ENCODE results near the gene PLCB4.
"Not testable (repeated sequence)": the region's sequence is repeated elsewhere in the genome, so short reads cannot be mapped to it uniquely, and the experiment has no call there.

The PLCB4 gene

DNA sequence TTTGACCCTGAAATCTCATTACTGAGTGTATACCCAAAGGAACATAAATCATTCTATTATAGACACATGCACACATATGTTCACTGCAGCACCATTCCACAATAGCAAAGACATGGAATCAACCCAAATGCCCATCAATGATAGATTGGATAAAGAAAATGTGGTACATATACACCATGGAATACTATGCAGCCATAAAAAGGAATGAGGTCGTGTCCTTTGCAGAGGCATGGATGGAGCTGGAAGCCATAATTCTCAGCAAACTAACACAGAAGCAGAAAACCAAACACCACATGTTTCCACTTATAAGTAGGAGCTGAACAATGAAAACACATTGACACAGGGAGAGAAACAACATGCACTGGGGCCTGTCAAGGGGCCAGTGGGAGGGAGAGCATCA lies 21.0 kb upstream of the PLCB4 start:
- CTCF ChIA-PET; H3K27ac ChIP-seq (ENCODE audit: extremely low read depth, low read depth, low read length): not testable (repeated sequence)
- TF ChIP-seq ZNF146 (tag by site-specific recombination; IDR thresholded peaks at IDR 0.05): peak; percentile 82

GRCh38 chr20:9051508-9051907 lies 17.4 kb upstream of the PLCB4 start:
- POLR2A ChIA-PET: no interaction called here
- TF ChIP-seq ZFP69B (tag by site-specific recombination; IDR thresholded peaks at IDR 0.05): peak; percentile 69
- peak; percentile 60; the same call in 1 of the 2 replicates for TF ChIP-seq KLF10 (tag by site-specific recombination; IDR thresholded peaks at IDR 0.05)
- TF ChIP-seq, protein P1, sequence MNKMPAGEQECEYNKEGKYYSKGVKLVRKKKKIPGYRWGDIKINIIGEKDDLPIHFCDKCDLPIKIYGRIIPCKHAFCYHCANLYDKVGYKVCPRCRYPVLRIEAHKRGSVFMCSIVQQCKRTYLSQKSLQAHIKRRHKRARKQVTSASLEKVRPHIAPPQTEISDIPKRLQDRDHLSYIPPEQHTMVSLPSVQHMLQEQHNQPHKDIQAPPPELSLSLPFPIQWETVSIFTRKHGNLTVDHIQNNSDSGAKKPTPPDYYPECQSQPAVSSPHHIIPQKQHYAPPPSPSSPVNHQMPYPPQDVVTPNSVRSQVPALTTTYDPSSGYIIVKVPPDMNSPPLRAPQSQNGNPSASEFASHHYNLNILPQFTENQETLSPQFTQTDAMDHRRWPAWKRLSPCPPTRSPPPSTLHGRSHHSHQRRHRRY (tag by site-specific recombination; IDR thresholded peaks at IDR 0.05): no peak
- TF ChIP-seq, protein P2, sequence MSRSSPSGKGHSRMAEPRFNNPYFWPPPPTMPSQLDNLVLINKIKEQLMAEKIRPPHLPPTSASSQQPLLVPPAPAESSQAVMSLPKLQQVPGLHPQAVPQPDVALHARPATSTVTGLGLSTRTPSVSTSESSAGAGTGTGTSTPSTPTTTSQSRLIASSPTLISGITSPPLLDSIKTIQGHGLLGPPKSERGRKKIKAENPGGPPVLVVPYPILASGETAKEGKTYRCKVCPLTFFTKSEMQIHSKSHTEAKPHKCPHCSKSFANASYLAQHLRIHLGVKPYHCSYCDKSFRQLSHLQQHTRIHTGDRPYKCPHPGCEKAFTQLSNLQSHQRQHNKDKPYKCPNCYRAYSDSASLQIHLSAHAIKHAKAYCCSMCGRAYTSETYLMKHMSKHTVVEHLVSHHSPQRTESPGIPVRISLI (tag by site-specific recombination; IDR thresholded peaks at IDR 0.05): no peak
- TF ChIP-seq ZNF184 (tag by site-specific recombination; IDR thresholded peaks at IDR 0.05): 0 out of 2 replicates have a peak, but pooled peaks have one; percentile 35
- peak; percentile 54; the same call in 1 of the 2 replicates for TF ChIP-seq ZEB2 (tag by site-specific recombination; IDR thresholded peaks at IDR 0.05)
- TF ChIP-seq ZNF112 (tag by site-specific recombination; IDR thresholded peaks at IDR 0.05): no peak
- TF ChIP-seq ZNF366 (tag by site-specific recombination; conservative IDR thresholded peaks at IDR 0.05): peak; percentile 65
- TF ChIP-seq ZNF658 (tag by site-specific recombination; IDR thresholded peaks at IDR 0.05): no peak
- TF ChIP-seq GFI1B (tag by site-specific recombination; IDR thresholded peaks at IDR 0.05): peak; percentile 64; the same call in 1 of the 2 replicates
- peak; percentile 81 for TF ChIP-seq ZNF629 (tag by site-specific recombination; IDR thresholded peaks at IDR 0.05)
- TF ChIP-seq SP7 (tag by site-specific recombination; IDR thresholded peaks at IDR 0.05): peak; percentile 84
- TF ChIP-seq, protein P3, sequence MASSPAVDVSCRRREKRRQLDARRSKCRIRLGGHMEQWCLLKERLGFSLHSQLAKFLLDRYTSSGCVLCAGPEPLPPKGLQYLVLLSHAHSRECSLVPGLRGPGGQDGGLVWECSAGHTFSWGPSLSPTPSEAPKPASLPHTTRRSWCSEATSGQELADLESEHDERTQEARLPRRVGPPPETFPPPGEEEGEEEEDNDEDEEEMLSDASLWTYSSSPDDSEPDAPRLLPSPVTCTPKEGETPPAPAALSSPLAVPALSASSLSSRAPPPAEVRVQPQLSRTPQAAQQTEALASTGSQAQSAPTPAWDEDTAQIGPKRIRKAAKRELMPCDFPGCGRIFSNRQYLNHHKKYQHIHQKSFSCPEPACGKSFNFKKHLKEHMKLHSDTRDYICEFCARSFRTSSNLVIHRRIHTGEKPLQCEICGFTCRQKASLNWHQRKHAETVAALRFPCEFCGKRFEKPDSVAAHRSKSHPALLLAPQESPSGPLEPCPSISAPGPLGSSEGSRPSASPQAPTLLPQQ (tag by site-specific recombination; IDR thresholded peaks at IDR 0.05): peak; percentile 88
- TF ChIP-seq ZIC2 (tag by site-specific recombination; IDR thresholded peaks at IDR 0.05): peak; percentile 8; the same call in 1 of the 2 replicates
- peak; percentile 28; the same call in 1 of the 2 replicates for TF ChIP-seq ZNF518A (tag by site-specific recombination; conservative IDR thresholded peaks at IDR 0.05; ENCODE audit: low read depth)
- no peak for TF ChIP-seq ELK4 (IDR thresholded peaks at IDR 0.05; ENCODE audit: borderline replicate concordance, low read depth, low read length)
- TF ChIP-seq ZNF600 (tag by site-specific recombination; IDR thresholded peaks at IDR 0.05): peak; percentile 69; the same call in 1 of the 2 replicates
- TF ChIP-seq PRDM6 (tag by site-specific recombination; IDR thresholded peaks at IDR 0.05): peak; percentile 46
- TF ChIP-seq INSM2 (tag by site-specific recombination; IDR thresholded peaks at IDR 0.05): peak; percentile 75
- TF ChIP-seq ZBTB1 (tag by site-specific recombination; IDR thresholded peaks at IDR 0.05): no peak
- CTCF ChIA-PET: no interaction called here

More for the DNA sequence above, 21.0 kb upstream of the PLCB4 start:
- POLR2A ChIA-PET; H3K36me3 ChIP-seq (ENCODE audit: control insufficient read depth in 2 of 2, insufficient read depth in 1 of 2, low read length in 2 of 2); H3K4me1 ChIP-seq (ENCODE audit: control insufficient read depth, insufficient read depth, low read length); H3K4me3 ChIP-seq (ENCODE audit: low read depth, low read length); H3K9me3 ChIP-seq (ENCODE audit: control insufficient read depth, insufficient read depth, low read depth, low read length): not testable (repeated sequence)

More at GRCh38 chr20:9051508-9051907, 17.4 kb upstream of the PLCB4 start:
- H3K9me3 ChIP-seq (ENCODE audit: control insufficient read depth, insufficient read depth, low read depth, low read length): no peaks in the 10 kb centered on the region
- H3K36me3 ChIP-seq (ENCODE audit: control insufficient read depth in 2 of 2, insufficient read depth in 1 of 2, low read length in 2 of 2): no peaks in the 10 kb centered on the region
- H3K4me3 ChIP-seq (ENCODE audit: low read depth, low read length): no peak overlapping the region
- H3K27ac ChIP-seq (ENCODE audit: extremely low read depth, low read depth, low read length): no peak overlapping the region
- H3K4me1 ChIP-seq (ENCODE audit: control insufficient read depth, insufficient read depth, low read length): 0 out of 2 replicates have a peak, but pooled peaks cover 2% of the 10 kb centered on the region

All from HEK293 (cell line).